HG03469 (cell line): ENCODE results near the gene MESP2.
A peak's percentile ranks its signal among the peaks of the same experiment; 100 is the strongest.

Experiments
- ATAC-seq: cut with Tn5 transposase; IDR thresholded peaks from one replicate; pipeline ENCODE4 v1.9.1; 2021; ENCODE audit warnings: mild to moderate bottlenecking, moderate library complexity, moderate number of reproducible peaks; ENCODE audit not compliant: unreplicated experiment

MESP2 gene

GRCh38 chr15:89754361-89755154 lies 21.6 kb upstream of the MESP2 start:
- no peak for ATAC-seq

- no peak for ATAC-seq
Observed at GRCh38 chr15:89755701-89756100, 20.4 kb upstream of the MESP2 start.

GRCh38 chr15:89756897-89757296 lies 19.2 kb upstream of the MESP2 start:
- ATAC-seq: no peak

- no peak for ATAC-seq
Observed at GRCh38 chr15:89758283-89758682, 17.8 kb upstream of the MESP2 start.

GRCh38 chr15:89758981-89759380 lies 17.2 kb upstream of the MESP2 start:
- ATAC-seq: no peak

- ATAC-seq: no peak
Observed at GRCh38 chr15:89759835-89760234, 16.3 kb upstream of the MESP2 start.

- ATAC-seq: no peak
Observed at GRCh38 chr15:89760303-89761008, 15.7 kb upstream of the MESP2 start.

GRCh38 chr15:89761009-89761831 lies 14.9 kb upstream of the MESP2 start:
- ATAC-seq: peak; percentile 44

- ATAC-seq: no peak
Observed at GRCh38 chr15:89761929-89762328, 14.2 kb upstream of the MESP2 start.

- ATAC-seq: no peak
Observed at GRCh38 chr15:89765694-89766093, 10.4 kb upstream of the MESP2 start.

GRCh38 chr15:89766357-89767311 lies 9.5 kb upstream of the MESP2 start:
- no peak for ATAC-seq

- ATAC-seq: no peak
Observed at GRCh38 chr15:89767411-89767915, 8.7 kb upstream of the MESP2 start.

- ATAC-seq: no peak
Observed at GRCh38 chr15:89768071-89768500, 8.0 kb upstream of the MESP2 start.

GRCh38 chr15:89769366-89769765 lies 6.8 kb upstream of the MESP2 start:
- ATAC-seq: no peak

- ATAC-seq: no peak
Observed at GRCh38 chr15:89770041-89770440, 6.1 kb upstream of the MESP2 start.

- ATAC-seq: no peak
Observed at GRCh38 chr15:89772932-89773583, 3.1 kb upstream of the MESP2 start.

GRCh38 chr15:89774492-89774891 lies 1.6 kb upstream of the MESP2 start:
- ATAC-seq: no peak

- ATAC-seq: no peak
Observed at GRCh38 chr15:89775815-89776214, 317 bp upstream of the MESP2 start.

GRCh38 chr15:89777073-89777751 lies 1.1 kb downstream of the MESP2 start:
- ATAC-seq: no peak
